Heart left ventricle (tissue), 16 donors: Measurements from ENCODE around the gene CSE1L. TPM values are rescaled to one million over a fixed set of nuclear protein-coding genes. Genes with fewer than 3 reads are reported as not detected.

Source experiments
- ATAC-seq, 4 donors: fragments of 200-7000 bp; cut with Tn5 transposase; one replicate each; pipeline ENCODE4 v1.9.1; 2020 to 2022; ENCODE audit warnings: moderate library complexity in 4 of 4, mild to moderate bottlenecking in 3 of 4, moderate number of reproducible peaks in 1 of 4
- DNase-seq, 5 donors: peaks; one replicate each; pipeline ENCODE4 v3.0.0-alpha.2; 2020
- H3K27ac ChIP-seq, 12 donors: fragments of 200-600 bp; sonication (generic) in 4 of 12; one replicate each; pipeline versions ENCODE4 v1.5.0 to v1.8.0; 2016 to 2022; ENCODE audit warnings: mild to moderate bottlenecking in 2 of 12
- H3K27me3 ChIP-seq, 9 donors: fragments of 200-600 bp; sonication (generic) in 2 of 9; one replicate each; pipeline versions ENCODE4 v1.5.1 to v1.8.0; 2016 to 2022; ENCODE audit warnings: mild to moderate bottlenecking in 3 of 9
- H3K36me3 ChIP-seq, 9 donors: fragments of 200-600 bp; sonication (generic) in 2 of 9; one replicate each; pipeline versions ENCODE4 v1.5.0 to v1.8.0; 2018 to 2022; ENCODE audit warnings: mild to moderate bottlenecking in 2 of 9
- H3K4me1 ChIP-seq, 12 donors: fragments of 200-600 bp; sonication (generic) in 4 of 12; one replicate each; pipeline versions ENCODE4 v1.5.0 to v1.8.0; 2016 to 2022; ENCODE audit warnings: mild to moderate bottlenecking in 3 of 12
- H3K4me3 ChIP-seq, 12 donors: fragments of 200-600 bp; sonication (generic) in 4 of 12; one replicate each; pipeline versions ENCODE4 v1.5.0 to v1.8.0; 2017 to 2022; ENCODE audit warnings: mild to moderate bottlenecking in 9 of 12, moderate library complexity in 4 of 12
- H3K9me3 ChIP-seq, 12 donors: fragments of 200-600 bp; sonication (generic) in 4 of 12; one replicate each; pipeline versions ENCODE4 v1.5.0 to v1.8.0; 2016 to 2022; ENCODE audit warnings: mild to moderate bottlenecking in 1 of 12
- POLR2A ChIP-seq, 2 donors: fragments of 450-650 bp; IDR thresholded peaks; one replicate each; pipeline ENCODE4 v1.6.1; 2017; ENCODE audit warnings: antibody characterized with exemption in 2 of 2, mild to moderate bottlenecking in 2 of 2, moderate library complexity in 2 of 2
- WGBS, 4 donors: extraction: QIAGEN DNeasy Blood & Tissue Kit in 2 of 4; methylation state at CpG; one replicate each; pipeline versions ENCODE4 v1.1.5 to v1.1.7; 2013 to 2018; 5-methylcytosine and 5-hydroxymethylcytosine counted together
- intact Hi-C, 10 donors: fragments of 100-400 bp; cut with DNase I; formaldehyde crosslinking; loops; one replicate each; pipeline versions ENCODE4 v1.11.1 to v1.14.2; 2022
- polyA plus RNA-seq, 2 donors: library from polyadenylated mRNA; stranded (reverse); fragments of 200-250 nt; gene quantifications; one replicate each; pipeline ENCODE4 v1.2.3, GENCODE V29; 2013
- total RNA-seq, 9 donors: library from RNA; depleted of rRNA in 2 of 9; stranded (reverse); fragments of >200 nt in 2 of 9; fragmentation: NEBNext Ultra II Directional in 3 of 9; extraction: Animal tissue kit (Norgen Biotek cat#: 25700) in 3 of 9; gene quantifications; one replicate each; pipeline versions ENCODE4 v1.1.0 to v1.2.4, GENCODE V29; 2016 to 2023
- TF ChIP-seq, protein P1 (sequence below), 12 donors: fragments of 200-600 bp; sonication (generic) in 4 of 12; IDR thresholded peaks; one replicate each; pipeline versions ENCODE4 v1.5.0 to v1.8.0; 2018 to 2022; ENCODE audit warnings: antibody characterized with exemption in 12 of 12, mild to moderate bottlenecking in 5 of 12
- donor health status: ischemic (EF 13 %, LVEDD 7.1; RV severe dilation, severe dysfunction).
- donor health status: healthy with polysubstance abuse.
- donor health status: DM: no; HTN: yes; CAD: no.
- donor health status: DM: no; HTN: no; CAD: no.
- donor health status: ischemic (EF 25% LVEDD 6.9; RV normal size, moderate dysfunction).
- donor health status: ischemic (EF 25% LVEDD 5.7; RV mildly dilated, moderate dysfunction).
- donor health status: healthy.
- donor health status: DM: yes; HTN: yes; CAD: no.
- donor health status: ischemic (EF 35%, LVEDD 5.7; RV mildly dilated, moderate dysfunction).
- donor health status: nonischemic (EF 11% LVEDD 7.7; RV severe dilation, severe dysfunction).
- donor health status: DM: yes; HTN: yes; CAD: no.
- donor health status: PGD.
- donor health status: ischemic (EF 29% LVEDD 5.4; RV normal size, mild dysfunction).
- donor health status: nonischemic (EF 23%, LVEDD 6.1; RV moderate dilation, normal function).

The CSE1L gene
- total and polyA plus RNA-seq, 11 donors, result 19.1 to 59.0 (median 41.9) TPM

DNA sequence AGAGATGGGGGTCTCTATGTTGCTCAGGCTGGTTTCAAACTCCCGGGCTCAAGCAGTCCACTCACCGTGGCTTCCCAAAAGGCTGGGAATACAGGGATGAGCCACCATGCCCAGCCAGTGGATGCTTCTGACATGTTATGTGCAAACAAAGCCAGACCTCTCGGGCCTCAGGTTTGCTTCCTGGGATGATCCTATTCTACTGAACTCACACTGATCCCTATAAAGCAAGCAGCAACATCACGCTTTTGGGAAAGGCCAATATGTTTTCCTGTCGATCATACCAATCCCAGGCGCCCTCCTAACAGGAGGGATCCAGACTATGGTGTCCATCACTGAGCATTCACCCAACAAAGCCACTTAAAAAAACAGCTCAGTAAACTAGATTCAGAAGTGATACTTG lies 60.2 kb downstream of the CSE1L start:
- TF ChIP-seq POLR2A (IDR thresholded peaks at IDR 0.05), result no peak
- TF ChIP-seq, protein P1, sequence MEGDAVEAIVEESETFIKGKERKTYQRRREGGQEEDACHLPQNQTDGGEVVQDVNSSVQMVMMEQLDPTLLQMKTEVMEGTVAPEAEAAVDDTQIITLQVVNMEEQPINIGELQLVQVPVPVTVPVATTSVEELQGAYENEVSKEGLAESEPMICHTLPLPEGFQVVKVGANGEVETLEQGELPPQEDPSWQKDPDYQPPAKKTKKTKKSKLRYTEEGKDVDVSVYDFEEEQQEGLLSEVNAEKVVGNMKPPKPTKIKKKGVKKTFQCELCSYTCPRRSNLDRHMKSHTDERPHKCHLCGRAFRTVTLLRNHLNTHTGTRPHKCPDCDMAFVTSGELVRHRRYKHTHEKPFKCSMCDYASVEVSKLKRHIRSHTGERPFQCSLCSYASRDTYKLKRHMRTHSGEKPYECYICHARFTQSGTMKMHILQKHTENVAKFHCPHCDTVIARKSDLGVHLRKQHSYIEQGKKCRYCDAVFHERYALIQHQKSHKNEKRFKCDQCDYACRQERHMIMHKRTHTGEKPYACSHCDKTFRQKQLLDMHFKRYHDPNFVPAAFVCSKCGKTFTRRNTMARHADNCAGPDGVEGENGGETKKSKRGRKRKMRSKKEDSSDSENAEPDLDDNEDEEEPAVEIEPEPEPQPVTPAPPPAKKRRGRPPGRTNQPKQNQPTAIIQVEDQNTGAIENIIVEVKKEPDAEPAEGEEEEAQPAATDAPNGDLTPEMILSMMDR (IDR thresholded peaks at IDR 0.05), result no peak
- peaks cover 0 to 4% (median 0%) of the 10 kb centered on the region in 12 donors for H3K4me1 ChIP-seq
- 96 to 99% (median 99%) methylated on average over 6 of the region's 6 CpGs for WGBS, 4 donors
- ATAC-seq, result no peak
- H3K36me3 ChIP-seq, result peaks cover 0 to 67% (median 51%) of the 10 kb centered on the region in 9 donors
- H3K27ac ChIP-seq, result no peak overlapping the region
- H3K27me3 ChIP-seq, result no peaks in the 10 kb centered on the region
- intact Hi-C loops, result no loop called here
- H3K4me3 ChIP-seq, result no peak overlapping the region
- DNase-seq, result no peak
- H3K9me3 ChIP-seq, result no peaks in the 10 kb centered on the region

DNA sequence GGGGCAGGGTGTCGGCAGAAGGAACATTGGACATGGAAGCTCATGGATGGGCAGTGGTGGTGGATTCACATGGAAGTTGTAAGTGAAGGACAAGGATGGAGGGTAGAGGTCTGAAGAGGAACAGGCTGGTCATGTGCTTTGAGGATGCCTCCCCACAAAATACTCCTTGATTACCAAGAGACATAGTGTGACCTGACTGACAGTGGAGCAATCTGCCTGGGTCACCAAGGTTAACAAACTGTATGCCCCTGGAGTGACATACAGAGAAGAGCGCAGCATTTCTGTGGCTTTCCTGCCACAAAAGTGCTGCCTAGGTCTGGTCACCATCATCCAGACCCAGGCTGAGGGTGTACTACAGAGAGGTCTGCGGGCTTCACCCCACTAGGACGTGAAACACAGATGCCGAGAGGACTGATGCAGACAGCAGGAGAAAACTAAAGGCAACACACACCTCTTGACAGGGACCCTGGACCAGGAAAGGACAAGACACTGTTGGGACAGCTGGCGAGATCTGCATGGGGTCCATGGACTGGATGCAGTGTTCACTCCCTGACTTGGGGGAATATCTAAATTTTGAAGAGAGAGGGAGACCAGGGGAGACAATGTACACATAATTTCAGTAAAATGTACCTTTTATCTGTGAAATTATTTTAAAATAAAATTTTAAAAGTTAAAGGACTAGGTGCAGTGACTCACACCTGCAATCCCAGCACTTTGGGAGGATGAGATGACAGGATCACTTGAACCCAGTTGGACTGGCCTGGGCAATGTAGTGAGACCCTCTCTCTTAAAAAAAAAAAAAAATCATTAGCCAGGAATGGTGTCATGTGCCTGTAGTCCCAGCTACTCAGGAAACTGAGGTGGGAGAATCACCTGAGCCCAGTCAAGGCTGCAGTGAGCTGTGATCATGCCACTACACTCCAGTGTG lies 64.9 kb downstream of the CSE1L start:
- DNase-seq (no peak), ATAC-seq (peak in 1 of 4 donors; percentile 17)
- no peaks in the 10 kb centered on the region for H3K4me1 ChIP-seq
- TF ChIP-seq POLR2A (IDR thresholded peaks at IDR 0.05), result no peak
- TF ChIP-seq, protein P1 (IDR thresholded peaks at IDR 0.05), result no peak
- intact Hi-C loops, result no loop called here
- no peak overlapping the region for H3K4me3 ChIP-seq
- H3K27me3 ChIP-seq, result no peaks in the 10 kb centered on the region
- 96 to 98% (median 97%) methylated on average over 6 of the region's 6 CpGs for WGBS, 4 donors
- H3K9me3 ChIP-seq, result no peaks in the 10 kb centered on the region
- H3K27ac ChIP-seq, result no peak overlapping the region
- H3K36me3 ChIP-seq, result peaks cover 0 to 70% (median 48%) of the 10 kb centered on the region in 9 donors

DNA sequence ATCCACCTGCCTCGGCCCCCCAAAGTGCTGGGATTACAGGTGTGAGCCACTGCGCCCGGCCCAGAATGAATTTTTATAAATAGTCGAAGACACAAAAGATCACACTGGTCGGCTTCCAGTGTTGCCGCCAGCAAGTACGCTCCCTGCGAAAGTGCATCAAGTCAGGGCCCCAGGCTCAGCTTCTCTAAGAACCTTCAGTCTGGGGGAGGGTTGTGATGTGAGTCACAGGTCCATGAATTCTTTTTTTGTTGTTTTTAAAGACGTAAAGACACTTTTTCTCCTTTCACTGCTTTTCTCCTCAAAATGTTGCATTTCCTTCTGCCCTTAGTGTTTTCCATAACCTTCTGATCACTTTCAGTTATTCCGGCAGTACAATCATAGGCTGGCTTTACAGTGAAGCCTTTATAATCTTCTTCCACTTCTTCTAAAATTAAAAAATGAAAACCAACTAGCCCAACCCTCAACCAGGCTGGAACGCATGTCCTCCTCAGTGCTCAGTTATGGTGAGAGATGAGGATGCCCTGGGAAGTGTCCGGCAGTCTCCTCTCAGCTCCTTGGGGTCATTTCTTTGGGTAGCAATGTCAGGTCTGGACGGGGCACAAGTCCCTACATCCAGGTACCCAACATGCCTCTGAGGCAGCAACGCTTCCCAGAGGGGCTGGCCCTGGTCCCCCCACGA lies 66.6 kb downstream of the CSE1L start:
- no peak for ATAC-seq
- Histone ChIP-seq H3K27ac (no peak overlapping the region), H3K36me3 (peaks cover 0 to 85% (median 60%) of the 10 kb centered on the region in 9 donors), H3K27me3 (no peaks in the 10 kb centered on the region), H3K9me3 (no peaks in the 10 kb centered on the region), H3K4me3 (no peak overlapping the region), H3K4me1 (no peaks in the 10 kb centered on the region)
- WGBS, 4 donors, result 90 to 94% (median 93%) methylated on average over 15 of the region's 15 CpGs
- DNase-seq, result no peak
- TF ChIP-seq, protein P1 (IDR thresholded peaks at IDR 0.05), result no peak
- TF ChIP-seq POLR2A (IDR thresholded peaks at IDR 0.05), result no peak
- intact Hi-C loops, result no loop called here

DNA sequence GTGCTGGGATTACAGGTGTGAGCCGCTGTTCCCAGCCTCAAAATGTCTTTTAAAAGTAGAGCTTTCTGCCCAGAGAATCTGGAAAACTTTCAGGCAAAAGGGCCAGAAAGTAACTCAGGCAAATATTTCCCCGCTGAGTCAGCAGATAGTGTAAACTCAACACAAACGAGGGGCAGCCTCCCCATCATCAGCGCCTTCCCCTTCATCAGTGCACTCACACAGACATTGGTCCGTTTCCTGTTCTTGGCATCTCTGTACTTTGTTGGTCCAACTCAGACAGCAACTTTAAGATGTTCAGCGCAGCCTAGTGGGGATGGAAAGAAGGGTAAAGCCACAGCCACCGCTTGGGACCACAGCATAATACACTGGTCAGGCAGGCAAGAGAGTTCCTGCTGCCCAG lies 69.5 kb downstream of the CSE1L start:
- no peak for TF ChIP-seq POLR2A (IDR thresholded peaks at IDR 0.05)
- Histone ChIP-seq H3K27ac (no peak overlapping the region), H3K4me1 (no peaks in the 10 kb centered on the region), H3K9me3 (no peaks in the 10 kb centered on the region), H3K4me3 (no peak overlapping the region), H3K36me3 (peaks cover 0 to 96% (median 84%) of the 10 kb centered on the region in 9 donors), H3K27me3 (no peaks in the 10 kb centered on the region)
- intact Hi-C loops, result no loop called here
- no peak for DNase-seq
- WGBS, 4 donors, result 85 to 92% (median 87%) methylated on average over 7 of the region's 7 CpGs
- ATAC-seq, result no peak
